Central memory CD4-positive, alpha-beta T cell (primary cell): ENCODE results near the gene PSMD6.

ENCODE experiments used
- DNase-seq: peaks from one replicate; pipeline ENCODE4 v3.0.0; 2022
- total RNA-seq, 3 experiments: gene quantifications; one replicate each; lab custom pipeline; 2026; lab: John Stamatoyannopoulos, UW

PSMD6 gene
- total RNA-seq: 88.5 to 247 (median 107) reads per million in 3 experiments

DNA sequence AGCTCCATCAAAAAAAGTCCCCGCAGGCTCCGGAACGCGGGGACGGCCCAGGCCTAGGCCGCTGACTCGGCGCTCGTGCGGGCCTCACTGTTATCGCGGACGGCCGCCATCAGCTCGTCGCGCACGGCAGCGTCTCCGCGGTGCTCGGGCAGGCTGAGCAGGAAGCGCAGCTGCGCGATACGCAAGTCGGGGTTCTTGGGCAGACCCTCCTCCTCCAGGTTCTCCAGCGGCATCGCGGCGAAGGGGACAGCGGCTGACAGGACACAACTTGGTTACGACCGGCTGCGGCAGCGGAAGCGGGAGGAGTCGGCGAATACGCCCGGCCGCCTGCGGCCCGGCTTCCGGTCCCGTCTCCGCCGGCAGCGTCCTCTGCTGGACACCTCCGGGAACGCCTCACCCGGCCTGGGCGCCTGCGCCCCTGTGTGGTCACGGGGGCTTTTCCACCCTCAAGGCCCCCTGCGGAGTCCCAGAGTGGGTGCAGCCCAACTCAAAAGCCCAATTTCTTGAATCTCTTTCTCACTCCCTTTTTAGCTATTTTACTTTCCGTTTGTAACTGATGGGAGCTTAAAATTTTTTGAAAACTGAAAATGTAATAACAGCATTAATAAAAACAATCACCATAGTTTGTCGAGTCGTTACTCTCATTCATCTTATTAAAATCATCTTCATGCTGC is at the start of gene PSMD6:
PSMD6 (minus strand) TSS at position 308 of the 674 bp plus-strand sequence; CDS start at position 233, 75 bp downstream.
- DNase-seq: peak; percentile 91

DNA sequence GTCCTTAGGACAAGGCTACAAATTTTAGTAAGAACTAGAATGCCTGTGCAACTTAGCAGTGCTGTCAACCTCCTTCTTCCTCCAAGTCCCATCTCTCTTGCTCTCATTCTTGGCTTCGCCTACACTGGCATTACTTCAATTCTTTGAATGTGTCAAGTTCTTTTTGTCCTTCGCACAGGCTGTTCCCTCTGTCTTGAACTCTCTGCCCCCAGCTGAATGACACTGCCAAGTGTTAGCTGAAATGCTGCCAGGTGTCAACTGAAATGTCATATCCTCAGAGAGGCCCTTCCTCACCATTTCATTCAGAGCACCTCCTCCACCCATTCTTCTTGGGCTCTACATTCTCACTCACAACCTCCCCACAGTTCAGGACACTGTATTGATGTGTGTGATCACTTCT is 48.8 kb upstream of the PSMD6 start:
- no peak for DNase-seq

DNA sequence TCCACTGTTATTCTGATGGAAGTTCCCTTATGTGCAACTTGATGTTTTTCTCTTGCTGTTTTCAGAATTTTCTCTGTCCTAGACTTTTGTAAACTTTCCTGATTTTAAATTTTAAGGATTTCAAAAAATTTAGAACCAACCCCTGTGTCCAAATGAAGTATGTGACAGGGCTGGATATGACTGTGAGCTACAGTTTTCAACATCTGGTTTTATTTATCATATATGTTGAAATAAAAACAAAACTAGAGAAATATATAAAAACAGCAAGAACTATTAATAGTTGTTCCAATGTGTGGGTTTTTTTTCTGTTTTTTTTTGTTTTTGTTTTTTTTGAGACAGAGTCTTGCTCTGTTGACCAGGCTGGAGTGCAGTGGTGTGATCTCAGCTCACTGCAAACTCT is 47.4 kb upstream of the PSMD6 start:
- DNase-seq: no peak

DNA sequence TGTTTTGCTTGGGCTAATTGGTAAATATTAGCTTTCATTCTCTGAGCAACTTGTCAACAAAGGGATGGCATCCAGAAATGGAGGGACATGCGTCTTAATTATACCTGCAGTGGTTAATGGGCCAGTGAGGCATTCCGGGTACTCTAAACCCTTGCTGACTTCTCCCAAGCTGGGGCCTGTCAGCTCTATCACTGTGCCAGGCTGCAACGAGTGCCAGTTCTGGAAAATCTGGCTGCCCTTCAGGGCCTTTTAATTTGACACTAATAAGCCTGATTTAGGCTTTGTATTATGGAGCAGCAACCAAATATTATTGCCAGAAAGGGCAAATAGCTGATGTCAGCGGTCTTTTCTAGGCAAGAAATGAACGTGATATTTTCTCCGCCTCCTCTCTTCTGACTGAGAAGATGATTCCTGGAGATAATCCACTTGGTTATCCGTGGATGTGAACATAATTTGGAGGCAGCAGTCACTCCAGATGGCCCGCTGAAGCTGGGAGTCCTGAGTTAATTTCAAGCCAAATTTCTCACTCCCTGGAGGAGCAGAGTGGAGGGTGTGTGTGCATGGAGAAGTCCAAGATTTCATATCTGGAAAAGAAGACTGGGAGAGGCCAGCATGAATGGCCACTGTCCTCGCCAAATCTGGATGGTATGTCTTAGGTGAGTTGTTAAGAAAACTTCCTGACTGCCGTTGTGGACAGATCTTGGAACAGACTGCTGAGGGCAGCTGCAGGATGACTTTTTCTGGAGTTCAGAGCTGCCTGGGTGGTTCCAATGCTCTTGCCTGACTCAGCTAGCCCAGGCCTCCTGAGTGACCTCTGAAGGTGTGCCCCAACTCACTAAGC is 44.4 kb upstream of the PSMD6 start:
- DNase-seq: no peak

DNA sequence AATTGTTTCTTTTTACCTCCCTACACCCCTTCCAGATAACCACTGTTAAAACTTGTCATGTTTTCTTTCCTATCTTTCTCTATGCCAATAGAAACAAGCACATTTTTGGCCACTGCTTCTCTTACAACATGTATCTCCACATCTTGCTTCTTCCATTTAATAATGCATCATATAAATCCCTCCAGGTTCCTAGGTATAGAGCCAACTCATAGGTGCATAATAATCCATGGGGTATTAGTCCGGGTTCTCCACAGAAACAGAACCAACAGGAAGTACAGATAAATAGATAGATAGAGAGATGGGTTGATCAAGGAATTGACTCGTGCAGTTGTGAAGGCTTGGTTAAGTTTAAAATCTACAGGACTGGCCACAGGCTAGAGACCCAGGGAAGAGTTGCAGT is 41.5 kb upstream of the PSMD6 start:
- no peak for DNase-seq

DNA sequence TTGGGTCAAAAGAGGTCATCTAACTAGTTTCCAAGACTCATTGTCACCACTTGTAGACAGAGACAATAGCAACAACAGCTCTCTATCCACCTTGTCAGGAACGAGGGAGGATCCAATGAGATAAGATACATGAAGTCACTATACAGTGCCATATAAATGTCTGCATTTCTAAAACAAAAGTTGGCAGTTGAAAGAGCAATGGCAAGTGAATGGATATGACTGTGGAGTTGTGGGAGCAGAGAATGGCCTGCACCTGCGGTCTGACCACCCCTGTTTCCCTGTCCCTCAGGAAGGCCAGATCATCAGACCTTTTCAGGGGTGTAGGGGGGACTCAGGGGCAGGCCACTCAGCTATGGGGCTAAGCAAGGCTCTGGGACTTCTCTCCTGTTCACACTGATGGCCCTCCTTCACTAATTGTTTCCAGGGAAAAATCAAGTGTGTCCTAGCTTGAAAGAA is 40.7 kb upstream of the PSMD6 start:
- no peak for DNase-seq

DNA sequence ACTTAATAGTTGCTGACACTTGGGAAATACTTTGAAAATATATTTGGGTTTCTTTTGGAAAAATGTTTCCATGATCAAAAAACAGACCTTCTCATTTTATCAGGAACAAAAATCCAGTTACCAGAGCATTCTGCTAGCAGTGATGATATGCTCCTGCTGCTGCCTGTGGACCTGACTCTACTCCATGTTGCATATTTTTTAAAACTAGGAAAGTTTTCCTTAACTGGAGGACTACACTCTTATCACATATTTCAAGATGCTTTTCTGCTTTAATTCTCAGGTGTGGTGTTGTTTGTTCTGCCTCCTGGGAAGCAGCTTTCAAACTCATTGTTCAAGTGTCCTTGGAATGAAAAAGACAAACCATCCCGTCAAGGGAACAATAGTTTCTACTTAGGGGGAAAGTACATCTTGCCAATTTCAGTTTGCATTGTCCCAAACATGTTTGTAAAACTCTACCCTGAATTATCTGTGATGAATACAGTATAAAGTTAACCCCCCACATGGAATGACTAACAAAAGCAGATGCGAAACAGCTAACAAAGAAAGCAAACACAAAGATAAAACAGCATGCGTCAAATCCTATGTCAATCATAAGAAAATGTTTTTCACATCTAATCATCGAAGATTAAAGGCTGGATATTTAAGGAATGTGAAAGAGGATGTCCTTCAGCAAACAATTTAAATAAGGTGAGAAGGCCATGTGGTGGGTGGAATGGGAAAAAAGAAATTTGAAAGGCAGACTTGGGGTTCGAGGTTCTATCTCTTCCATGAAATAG is 40.1 kb upstream of the PSMD6 start:
- no peak for DNase-seq

DNA sequence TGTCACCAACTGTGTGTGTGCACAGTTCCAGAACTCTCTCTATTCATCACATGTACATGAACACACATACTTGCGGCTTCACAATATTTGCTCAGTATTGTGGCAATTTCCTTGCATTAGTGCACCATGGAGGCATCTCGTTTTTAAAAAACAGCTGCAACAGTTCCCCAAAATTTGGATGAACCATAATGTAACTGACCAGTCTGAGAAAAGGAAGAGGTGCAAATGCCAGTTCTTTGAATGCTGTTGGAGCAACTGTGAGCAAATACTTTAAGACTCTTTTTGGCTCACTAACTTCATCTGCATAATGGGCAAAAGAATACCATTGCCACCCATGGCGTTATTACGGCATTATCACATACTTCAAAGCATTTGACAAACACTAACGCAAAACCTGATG is 38.3 kb upstream of the PSMD6 start:
- DNase-seq: no peak

DNA sequence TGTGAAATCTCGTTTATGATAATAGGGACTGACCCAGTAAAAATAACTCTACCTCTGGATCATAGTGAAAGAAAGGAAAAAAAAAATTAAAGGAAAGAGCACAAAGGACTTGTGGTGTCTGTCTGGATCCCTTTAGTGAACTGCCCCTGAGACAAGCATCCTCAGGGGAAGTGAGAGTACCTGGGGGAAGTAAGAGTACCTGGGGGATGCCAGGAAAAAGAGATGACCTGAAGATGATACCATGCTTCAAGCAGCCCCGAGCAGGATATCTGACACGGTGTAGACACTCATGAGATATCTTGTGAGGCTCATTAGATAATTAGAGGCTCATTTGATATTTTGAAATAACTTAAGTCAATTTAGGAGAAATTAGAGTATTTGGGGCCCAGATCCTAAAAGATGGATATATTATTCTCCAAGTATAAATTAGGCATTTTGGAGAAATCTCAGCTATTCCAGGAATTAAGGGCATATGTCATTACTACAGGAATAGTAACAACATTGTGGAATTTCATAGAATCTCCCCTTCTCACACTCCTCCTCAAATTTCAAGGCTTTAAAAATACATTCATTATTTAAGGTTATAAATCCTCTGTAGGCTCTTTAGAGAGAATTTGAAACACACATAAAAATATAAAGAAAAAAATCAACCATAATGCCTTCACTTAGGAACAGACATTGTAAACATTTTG is 36.3 kb upstream of the PSMD6 start:
- no peak for DNase-seq

DNA sequence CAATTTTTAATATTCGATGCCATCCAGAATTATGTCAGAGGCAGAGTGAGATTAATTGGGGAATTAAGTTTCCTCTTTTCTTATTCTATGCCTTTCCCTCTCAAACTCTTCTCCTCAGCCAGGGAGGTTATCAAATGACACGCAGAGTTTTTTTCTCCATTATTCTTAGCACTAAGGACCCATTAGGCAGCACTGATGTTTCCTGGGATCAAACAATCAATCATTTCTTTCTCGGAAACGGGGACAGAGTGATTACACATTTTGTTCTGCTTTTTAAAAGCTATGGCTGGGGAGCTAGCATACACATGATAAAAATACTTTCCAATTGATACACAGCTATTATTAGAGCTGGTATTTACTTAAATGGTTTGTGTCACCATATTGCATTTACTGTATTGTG is 35.3 kb upstream of the PSMD6 start:
- no peak for DNase-seq

DNA sequence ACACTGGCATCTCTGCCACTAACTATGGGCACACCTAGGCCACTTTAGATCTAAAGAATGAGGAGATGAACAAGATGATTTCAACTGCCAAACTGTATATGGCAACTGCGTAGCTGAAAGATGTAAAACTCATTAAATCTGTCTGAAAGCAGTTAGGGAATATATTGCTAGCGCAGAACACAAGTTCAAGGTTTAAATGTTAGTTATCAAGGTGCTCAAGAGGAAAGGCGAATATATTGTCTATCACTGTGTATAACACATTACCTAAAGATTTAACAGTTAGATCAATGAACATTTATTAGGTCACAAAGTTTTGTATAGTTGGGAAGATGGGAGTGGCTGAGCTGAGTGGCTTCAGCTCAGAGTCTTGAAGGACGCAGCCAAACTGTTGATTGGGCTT is 33.9 kb upstream of the PSMD6 start:
- DNase-seq: no peak

DNA sequence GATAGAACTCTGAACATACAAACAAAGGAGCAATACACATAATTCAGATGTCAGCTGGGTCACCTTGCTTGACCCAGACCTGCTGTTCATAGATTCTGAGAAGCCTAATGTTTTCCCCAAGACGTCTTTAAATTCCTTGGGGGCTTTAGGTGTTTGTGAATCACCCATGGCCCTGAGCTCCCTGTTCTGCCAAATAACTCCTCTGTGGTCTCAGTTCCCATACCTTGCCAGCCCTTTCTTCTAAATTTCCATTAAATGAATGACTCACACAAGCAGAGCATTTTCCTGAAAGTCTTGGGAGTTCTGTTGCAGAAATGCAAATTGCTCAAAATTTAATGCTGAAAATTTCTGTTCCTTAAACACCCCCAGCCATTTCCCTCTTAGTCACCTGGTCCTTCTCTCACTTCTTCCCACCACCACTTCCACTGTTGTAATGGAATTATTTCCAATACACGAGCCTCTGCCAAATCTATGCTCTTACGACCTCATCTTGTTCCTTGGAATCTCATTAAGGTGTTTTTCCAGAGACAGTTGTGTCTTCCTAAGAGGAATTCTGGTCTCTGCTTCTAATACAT is 33.4 kb upstream of the PSMD6 start:
- no peak for DNase-seq

DNA sequence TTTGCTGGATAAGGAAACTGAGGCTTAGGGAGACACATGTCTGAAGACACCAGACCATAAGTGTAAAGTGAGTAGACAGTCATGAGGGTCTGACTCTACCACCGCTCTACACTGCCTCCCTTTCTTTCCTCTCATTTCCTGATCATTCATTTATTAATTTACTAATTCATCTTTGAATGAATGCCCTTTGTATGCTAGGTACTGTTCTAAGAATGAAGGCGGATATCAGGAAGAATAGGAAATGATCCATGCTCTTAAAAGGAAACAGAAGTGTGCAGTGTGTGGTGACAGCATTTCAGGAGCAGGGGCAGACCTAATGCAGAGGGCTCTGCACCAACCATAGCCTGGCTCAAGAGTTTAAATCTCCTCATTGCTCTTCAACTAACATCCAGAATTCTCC is 31.8 kb upstream of the PSMD6 start:
- no peak for DNase-seq

DNA sequence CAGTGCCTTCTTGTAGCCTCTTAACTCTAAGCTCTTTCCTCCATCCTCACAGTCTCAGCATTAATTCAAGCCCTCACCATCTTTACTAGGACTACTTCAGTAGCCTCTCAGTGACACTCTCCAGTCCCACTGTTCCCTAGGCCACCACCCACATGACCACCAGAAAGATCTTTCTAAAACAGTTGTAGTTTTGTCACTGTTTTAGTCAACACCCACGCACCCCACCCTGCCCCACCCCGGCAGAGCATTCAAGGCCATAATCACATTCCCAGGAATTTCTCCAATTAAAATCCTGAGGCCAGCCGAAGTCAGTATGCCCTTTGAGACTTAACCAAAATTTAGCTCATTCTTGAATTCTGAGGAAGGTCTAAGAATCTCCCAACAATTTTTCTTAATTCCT is 31.2 kb upstream of the PSMD6 start:
- no peak for DNase-seq

DNA sequence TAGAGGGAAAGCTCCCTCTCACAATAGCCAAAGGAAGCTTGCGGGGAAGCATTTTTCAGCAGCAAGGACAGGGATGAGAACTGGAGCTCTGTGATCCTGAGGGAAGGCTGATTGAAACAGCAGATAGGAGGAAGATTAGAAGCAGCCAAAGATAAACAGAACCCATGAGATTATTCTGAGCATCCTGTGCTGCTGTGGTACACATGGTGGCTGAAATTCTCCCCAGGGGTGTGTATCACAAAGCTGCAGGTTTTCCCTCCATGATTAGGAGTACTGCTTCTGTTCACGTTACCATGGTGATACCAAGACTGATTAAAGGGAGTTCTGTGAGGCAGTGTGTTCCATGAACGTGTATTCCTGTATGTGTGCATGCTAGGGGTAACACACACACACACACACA is 30.3 kb upstream of the PSMD6 start:
- DNase-seq: no peak

DNA sequence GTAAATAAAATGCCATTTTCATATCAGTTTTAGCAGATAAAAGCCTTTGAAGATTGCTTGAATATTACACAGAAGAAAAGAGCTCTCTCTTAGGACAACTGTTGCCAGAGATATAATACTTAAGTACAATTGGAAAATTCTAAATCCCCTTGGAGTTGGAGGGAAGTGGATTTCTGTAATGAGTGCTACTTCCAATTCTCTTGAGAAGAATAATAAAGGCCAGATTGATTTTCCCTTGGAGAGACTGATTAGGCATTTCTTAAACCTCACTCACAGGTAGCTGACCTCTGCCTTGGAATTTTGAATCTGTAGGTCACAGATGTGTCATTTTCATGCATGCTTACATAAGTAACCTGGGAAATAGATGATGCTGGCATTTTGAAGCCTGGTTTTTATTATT is 29.8 kb upstream of the PSMD6 start:
- DNase-seq: no peak

DNA sequence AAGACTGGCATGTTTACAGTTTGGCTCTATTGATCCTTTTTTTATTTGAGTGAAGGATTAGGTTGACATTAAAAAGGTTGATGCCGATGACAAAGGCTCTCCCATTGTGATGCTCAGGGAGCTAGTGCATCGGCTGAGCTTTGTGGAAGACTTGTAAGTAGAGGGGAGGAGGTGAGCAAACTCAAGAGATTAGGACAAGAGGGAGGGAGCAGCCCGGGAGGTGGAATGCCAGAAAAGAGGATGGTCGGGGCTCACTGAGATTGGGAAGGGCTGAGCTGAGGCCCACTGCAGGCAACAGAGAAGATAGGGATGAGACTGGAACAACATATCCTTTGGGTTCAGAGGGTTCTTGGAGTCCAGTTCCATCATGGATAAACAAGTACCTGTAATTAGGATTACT is 26.5 kb upstream of the PSMD6 start:
- DNase-seq: no peak

DNA sequence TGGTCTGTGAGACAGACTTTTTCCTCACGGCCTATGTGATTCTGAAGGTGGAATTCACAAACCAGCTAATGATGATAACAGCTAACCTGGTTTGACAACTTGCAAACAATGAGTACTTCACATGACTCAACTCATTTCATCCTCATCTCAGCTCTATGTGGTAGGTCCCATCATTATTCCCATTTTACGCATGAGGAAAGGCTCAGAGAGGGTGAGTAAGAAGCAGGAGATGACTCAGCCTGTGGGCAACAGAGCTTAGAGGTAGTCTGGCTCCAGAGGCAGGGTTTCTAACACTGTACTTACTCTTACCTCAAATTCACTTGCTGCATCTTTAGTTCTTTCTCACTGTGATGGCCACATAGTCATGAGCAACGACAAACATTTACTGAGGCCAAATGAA is 25.8 kb upstream of the PSMD6 start:
- DNase-seq: no peak

DNA sequence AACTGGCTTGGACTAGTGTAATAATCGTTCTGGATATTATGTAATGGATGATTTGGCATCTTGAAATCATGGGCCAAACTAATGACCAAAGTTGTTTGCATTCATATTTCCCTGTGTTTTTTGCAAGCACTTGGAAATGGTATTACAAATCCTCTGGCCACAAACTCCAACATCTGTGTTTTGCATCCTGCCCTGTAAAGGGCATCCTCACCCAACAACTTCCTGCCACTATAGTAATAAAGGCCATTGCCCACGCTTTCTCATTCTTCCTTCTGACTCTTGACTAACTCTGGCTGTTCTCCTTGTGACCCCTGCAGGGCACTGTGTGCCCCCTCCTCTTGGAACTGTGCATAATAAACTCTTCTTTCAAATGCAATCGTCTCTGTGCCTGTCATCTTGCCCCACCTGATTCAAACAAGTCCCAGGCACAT is 25.4 kb upstream of the PSMD6 start:
- no peak for DNase-seq

DNA sequence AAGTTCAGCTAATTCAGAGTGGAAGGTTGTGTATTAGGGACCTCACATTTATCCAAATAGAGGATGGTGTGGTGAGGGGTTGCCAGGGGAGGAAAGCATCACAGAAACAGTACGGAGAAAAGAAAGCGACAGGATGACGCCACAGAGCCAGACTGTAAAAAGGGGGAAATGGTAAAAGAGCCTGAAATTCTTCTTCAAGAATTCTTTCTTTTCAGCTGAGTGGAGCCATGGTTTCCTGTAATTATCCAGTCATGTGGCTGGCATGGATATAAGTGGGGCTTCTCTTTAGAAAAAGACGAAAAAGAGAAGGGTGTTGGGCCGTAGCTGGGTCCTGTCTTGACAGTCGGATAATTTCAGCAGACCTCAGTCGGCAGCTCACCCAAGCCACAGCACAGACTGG is 24.5 kb upstream of the PSMD6 start:
- no peak for DNase-seq

DNA sequence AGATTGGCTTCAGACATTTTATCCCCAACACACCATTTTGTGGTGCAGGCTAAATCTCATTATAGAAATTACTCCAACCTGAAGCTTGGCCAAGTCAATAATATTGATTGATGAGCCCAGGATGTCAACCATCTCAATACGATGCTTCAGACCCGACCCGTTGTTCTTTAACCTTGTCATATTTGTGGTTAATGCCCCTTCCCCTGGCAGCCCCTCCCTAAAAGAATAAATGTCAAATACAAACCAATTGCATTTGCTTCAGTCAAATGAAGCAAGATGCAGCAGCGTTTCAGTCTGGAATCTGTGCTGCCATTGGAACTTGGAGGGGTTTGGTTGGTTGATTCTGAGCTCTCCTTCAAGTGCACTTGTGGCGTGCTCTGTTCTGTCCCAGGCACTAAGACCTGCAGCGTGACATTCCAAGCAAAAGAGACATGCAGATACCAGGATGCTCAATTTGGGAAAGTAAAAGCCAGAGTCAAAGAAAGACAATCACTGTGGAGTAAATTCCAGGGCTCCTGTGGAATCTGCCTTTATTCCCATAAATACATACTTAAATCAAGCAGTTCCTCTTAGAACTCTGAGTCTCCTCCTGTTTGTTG is 23.8 kb upstream of the PSMD6 start:
- no peak for DNase-seq

DNA sequence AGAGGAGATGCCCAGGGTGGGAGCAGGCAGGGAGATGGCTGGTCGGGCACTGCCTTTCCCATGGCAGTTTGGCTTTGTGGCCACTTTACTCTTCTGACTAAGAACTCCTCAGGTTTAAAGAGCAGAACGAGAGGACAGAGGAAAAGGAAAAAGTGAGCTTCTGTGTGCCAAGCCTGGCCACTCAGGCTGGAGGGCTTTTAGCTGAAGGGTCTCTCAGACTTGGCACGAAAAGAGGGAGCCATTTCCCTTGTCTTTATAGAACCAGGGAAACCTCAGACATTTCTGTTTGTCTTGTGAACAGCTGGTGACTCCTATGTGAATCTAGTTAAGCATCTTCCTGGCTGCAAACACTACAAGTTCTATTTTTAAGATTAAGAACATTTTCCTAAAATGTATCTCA is 23.3 kb upstream of the PSMD6 start:
- no peak for DNase-seq
